ENCODE data around the gene RPA3. TPM values are rescaled to one million over a fixed set of nuclear protein-coding genes. Genes with fewer than 3 reads are reported as not detected.

RPA3 gene
- total and polyA plus RNA-seq, 2 of the 13 experiments (the other 11 are each of a cell fraction or from before 2014, with no cell fraction given), result 38.3 to 154 TPM

DNA sequence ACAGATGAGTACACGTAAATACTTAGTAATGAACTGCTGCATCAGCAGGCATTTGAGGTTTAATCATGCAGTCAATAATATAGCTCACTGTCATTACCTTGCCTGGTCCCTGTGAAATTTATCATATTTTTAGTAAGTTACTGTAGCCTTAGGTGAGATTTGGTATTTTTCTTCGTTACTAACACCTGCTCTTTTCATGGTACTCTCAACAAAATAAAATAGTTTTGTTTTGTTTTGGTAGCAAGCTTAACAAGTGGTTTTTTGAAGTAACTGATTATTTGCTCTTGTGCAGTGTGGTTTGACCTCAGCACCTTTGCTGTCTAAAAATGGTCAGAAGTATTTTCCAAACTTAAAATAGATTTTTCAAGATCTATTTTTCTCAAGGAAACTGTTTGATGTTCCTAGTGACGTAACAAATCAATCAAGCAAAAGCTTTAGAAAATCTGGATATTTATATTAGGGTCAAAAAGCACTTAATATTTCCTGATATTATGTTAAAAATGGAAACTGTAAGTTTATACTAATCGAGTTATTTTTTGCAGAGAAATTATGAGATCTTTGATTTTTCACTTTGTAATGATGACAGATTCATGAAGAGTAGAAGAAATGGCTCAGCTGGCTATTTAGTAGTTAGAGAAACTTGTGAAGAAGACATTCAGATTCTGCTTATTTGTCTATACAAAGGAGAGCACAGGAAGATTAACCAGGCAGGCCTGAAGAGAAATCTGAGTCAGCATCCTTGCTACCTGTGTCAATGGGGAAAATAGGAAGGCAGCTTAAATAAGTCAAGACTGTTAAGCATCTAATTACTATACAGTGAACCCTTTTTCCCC, 21.0 kb upstream of the RPA3 start:
- in situ Hi-C loops (cut with HindIII; ENCODE audit: extremely low pct_ligation_motif_present, low pct_unique_long_range_greater_than_20kb), result no loop called here
- H4K20me1 ChIP-seq (ENCODE audit: insufficient read depth, low read length), result no peaks in the 10 kb centered on the region
- H3K4me1 ChIP-seq (ENCODE audit: insufficient read depth, low read length), result peaks cover 26% of the 10 kb centered on the region
- no peaks in the 10 kb centered on the region; a peak in 1 of 5 replicates for H3K27me3 ChIP-seq (ENCODE audit: control insufficient read depth in 1 of 2, insufficient read depth in 2 of 2, low read length in 2 of 2)
- intact Hi-C loops (cut with micrococcal nuclease; ENCODE audit: unreplicated experiment), result no loop called here
- no peak overlapping the region for H2AFZ ChIP-seq (ENCODE audit: low read length)
- FAIRE-seq (no peak), DNase-seq (ENCODE audit: low spot score) (no peak), ATAC-seq (no peak)
- no TSS peak for BruUV-seq (replicated peaks)
- ChIA-PET CTCF (ENCODE audit: low intra/inter-chr PET ratio, low total read pairs) (no interaction called here), POLR2A (interaction anchor here (1.8 kb wide), 1 partner anchor 43 kb away, joined by 4 read pairs; no protein-coding TSS in a partner anchor)
- no peaks in the 10 kb centered on the region for H3K36me3 ChIP-seq (replicated peaks in 1 of 2; ENCODE audit: control insufficient read depth in 1 of 2, insufficient read depth in 2 of 2, low read length in 2 of 2)
- no peaks in the 10 kb centered on the region for H3K9me3 ChIP-seq (ENCODE audit: low read length)
- TF ChIP-seq NR2F6 (IDR thresholded peaks at IDR 0.05) (peak; percentile 63), NR2F6 (CRISPR knock-in tag; IDR thresholded peaks at IDR 0.05) (no peak), BCL6 (CRISPR knock-in tag; IDR thresholded peaks at IDR 0.05) (peak; percentile 71), EP300 (IDR thresholded peaks at IDR 0.05; ENCODE audit: low read depth in 2 of 2, low read length in 2 of 2) (peak in 1 of 2 experiments; percentile 31; a peak in 1 of 4 replicates), EP300 (CRISPR knock-in tag; IDR thresholded peaks at IDR 0.05; ENCODE audit: borderline replicate concordance) (no peak), MEF2D (CRISPR knock-in tag; IDR thresholded peaks at IDR 0.05) (peak; percentile 42; the same call in 1 of the 2 replicates), SOX13 (IDR thresholded peaks at IDR 0.05) (no peak), SOX13 (CRISPR knock-in tag; conservative IDR thresholded peaks at IDR 0.05 in 1 of 2, IDR thresholded peaks at IDR 0.05 in 1 of 2) (peak in 1 of 2 experiments; percentile 26; a peak in 1 of 4 replicates), ZNF672 (CRISPR knock-in tag; IDR thresholded peaks at IDR 0.05) (no peak), NR2F2 (IDR thresholded peaks at IDR 0.05; ENCODE audit: borderline replicate concordance, low read depth) (peak; percentile 54; the same call in 1 of the 2 replicates), HMG20A (CRISPR knock-in tag; IDR thresholded peaks at IDR 0.05; ENCODE audit: borderline replicate concordance) (peak; percentile 25; the same call in 1 of the 2 replicates), NFIC (IDR thresholded peaks at IDR 0.05; ENCODE audit: low read length) (peak; percentile 39; the same call in 1 of the 2 replicates), MAFF (IDR thresholded peaks at IDR 0.05; ENCODE audit: low read depth, low read length) (peak; percentile 58), MAFK (conservative IDR thresholded peaks at IDR 0.05 in 1 of 2, IDR thresholded peaks at IDR 0.05 in 1 of 2; ENCODE audit: low read length in 2 of 2) (peak; percentile 57 to 79), RFXANK (CRISPR knock-in tag; IDR thresholded peaks at IDR 0.05) (no peak)
- TF ChIP-seq, protein P1, sequence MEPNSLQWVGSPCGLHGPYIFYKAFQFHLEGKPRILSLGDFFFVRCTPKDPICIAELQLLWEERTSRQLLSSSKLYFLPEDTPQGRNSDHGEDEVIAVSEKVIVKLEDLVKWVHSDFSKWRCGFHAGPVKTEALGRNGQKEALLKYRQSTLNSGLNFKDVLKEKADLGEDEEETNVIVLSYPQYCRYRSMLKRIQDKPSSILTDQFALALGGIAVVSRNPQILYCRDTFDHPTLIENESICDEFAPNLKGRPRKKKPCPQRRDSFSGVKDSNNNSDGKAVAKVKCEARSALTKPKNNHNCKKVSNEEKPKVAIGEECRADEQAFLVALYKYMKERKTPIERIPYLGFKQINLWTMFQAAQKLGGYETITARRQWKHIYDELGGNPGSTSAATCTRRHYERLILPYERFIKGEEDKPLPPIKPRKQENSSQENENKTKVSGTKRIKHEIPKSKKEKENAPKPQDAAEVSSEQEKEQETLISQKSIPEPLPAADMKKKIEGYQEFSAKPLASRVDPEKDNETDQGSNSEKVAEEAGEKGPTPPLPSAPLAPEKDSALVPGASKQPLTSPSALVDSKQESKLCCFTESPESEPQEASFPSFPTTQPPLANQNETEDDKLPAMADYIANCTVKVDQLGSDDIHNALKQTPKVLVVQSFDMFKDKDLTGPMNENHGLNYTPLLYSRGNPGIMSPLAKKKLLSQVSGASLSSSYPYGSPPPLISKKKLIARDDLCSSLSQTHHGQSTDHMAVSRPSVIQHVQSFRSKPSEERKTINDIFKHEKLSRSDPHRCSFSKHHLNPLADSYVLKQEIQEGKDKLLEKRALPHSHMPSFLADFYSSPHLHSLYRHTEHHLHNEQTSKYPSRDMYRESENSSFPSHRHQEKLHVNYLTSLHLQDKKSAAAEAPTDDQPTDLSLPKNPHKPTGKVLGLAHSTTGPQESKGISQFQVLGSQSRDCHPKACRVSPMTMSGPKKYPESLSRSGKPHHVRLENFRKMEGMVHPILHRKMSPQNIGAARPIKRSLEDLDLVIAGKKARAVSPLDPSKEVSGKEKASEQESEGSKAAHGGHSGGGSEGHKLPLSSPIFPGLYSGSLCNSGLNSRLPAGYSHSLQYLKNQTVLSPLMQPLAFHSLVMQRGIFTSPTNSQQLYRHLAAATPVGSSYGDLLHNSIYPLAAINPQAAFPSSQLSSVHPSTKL (CRISPR knock-in tag; IDR thresholded peaks at IDR 0.05), result peak; percentile 35; the same call in 1 of the 2 replicates
- TF ChIP-seq, protein P2, sequence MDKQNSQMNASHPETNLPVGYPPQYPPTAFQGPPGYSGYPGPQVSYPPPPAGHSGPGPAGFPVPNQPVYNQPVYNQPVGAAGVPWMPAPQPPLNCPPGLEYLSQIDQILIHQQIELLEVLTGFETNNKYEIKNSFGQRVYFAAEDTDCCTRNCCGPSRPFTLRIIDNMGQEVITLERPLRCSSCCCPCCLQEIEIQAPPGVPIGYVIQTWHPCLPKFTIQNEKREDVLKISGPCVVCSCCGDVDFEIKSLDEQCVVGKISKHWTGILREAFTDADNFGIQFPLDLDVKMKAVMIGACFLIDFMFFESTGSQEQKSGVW (CRISPR knock-in tag; IDR thresholded peaks at IDR 0.05; ENCODE audit: borderline replicate concordance), result no peak
- TF ChIP-seq, protein P3, sequence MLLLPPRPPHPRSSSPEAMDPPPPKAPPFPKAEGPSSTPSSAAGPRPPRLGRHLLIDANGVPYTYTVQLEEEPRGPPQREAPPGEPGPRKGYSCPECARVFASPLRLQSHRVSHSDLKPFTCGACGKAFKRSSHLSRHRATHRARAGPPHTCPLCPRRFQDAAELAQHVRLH (CRISPR knock-in tag; IDR thresholded peaks at IDR 0.05; ENCODE audit: borderline replicate concordance, low read depth), result no peak
- no peak overlapping the region for H3K4me3 ChIP-seq (replicated peaks in 1 of 3; ENCODE audit: insufficient read depth in 1 of 3, low read depth in 2 of 3, low read length in 3 of 3)
- H3K9ac ChIP-seq (ENCODE audit: insufficient read depth, low read depth, low read length), result no peak overlapping the region
- H3K27ac ChIP-seq (ENCODE audit: extremely low read length, insufficient read depth, low read length), result no peak overlapping the region
- no peak overlapping the region for H3K4me2 ChIP-seq (ENCODE audit: low read depth, low read length)
- 84% methylated on average over 4 of the region's 4 CpGs for WGBS (ENCODE audit: low lambda C conversion rate)
- H3K79me2 ChIP-seq (ENCODE audit: insufficient read depth, low read length), result no peaks in the 10 kb centered on the region

Data from HepG2 (cell line).